Endothelial cell (in vitro differentiated cells): Measurements from ENCODE around the gene TRHDE. TPM values are rescaled to one million over a fixed set of nuclear protein-coding genes. Genes with fewer than 3 reads are reported as not detected.

Source experiments
- DNase-seq: peaks from one replicate; pipeline ENCODE4 v3.0.0; 2021; ENCODE audit warnings: low spot score
- H3K27ac Mint-ChIP-seq: one replicate; pipeline ENCODE4 v1.8.0; 2021; ENCODE audit warnings: mixed read lengths, inconsistent platforms; ENCODE audit not compliant: unreplicated experiment
- H3K27me3 Mint-ChIP-seq: one replicate; pipeline ENCODE4 v1.8.0; 2021; ENCODE audit warnings: mild to moderate bottlenecking, moderate library complexity, mixed read lengths, inconsistent platforms; ENCODE audit not compliant: unreplicated experiment
- H3K36me3 Mint-ChIP-seq: one replicate; pipeline ENCODE4 v1.8.0; 2021; ENCODE audit warnings: mild to moderate bottlenecking, low read depth, mixed read lengths, inconsistent platforms; ENCODE audit not compliant: unreplicated experiment
- H3K4me1 Mint-ChIP-seq: one replicate; pipeline ENCODE4 v1.8.0; 2021; ENCODE audit warnings: mild to moderate bottlenecking, mixed read lengths, inconsistent platforms; ENCODE audit not compliant: unreplicated experiment
- H3K4me3 Mint-ChIP-seq: one replicate; pipeline ENCODE4 v1.8.0; 2021; ENCODE audit warnings: mild to moderate bottlenecking, mixed read lengths, inconsistent platforms; ENCODE audit not compliant: unreplicated experiment
- H3K9me3 Mint-ChIP-seq: one replicate; pipeline ENCODE4 v1.8.0; 2021; ENCODE audit warnings: mixed read lengths, inconsistent platforms; ENCODE audit not compliant: unreplicated experiment
- CTCF ChIP-seq: fragments of 200-600 bp; sonication (generic); IDR thresholded peaks from one replicate; pipeline ENCODE4 v1.5.0; 2021; ENCODE audit warnings: antibody characterized with exemption; ENCODE audit not compliant: unreplicated experiment
- total RNA-seq: library from RNA; stranded (reverse); fragmentation: NEBNext Ultra II Directional; extraction: Animal tissue kit (Norgen Biotek cat#: 25700); gene quantifications from one replicate; pipeline ENCODE4 v1.2.1, GENCODE V29; 2021; ENCODE audit not compliant: unreplicated experiment

Gene TRHDE
- total RNA-seq, 1 donor from 2014 or later = 0.54 TPM

GRCh38 chr12:72444566-72444965, 172.4 kb downstream of the TRHDE start:
- Mint-ChIP-seq H3K27me3 (no peaks in the 10 kb centered on the region), H3K27ac (no peak overlapping the region), H3K36me3 (no peaks in the 10 kb centered on the region), H3K4me1 (no peaks in the 10 kb centered on the region), H3K4me3 (no peak overlapping the region), H3K9me3 (no peaks in the 10 kb centered on the region)
- no peak for TF ChIP-seq CTCF
- DNase-seq = no peak

- H3K27ac Mint-ChIP-seq = no peak overlapping the region
- H3K9me3 Mint-ChIP-seq = no peaks in the 10 kb centered on the region
- TF ChIP-seq CTCF = no peak
- no peaks in the 10 kb centered on the region for H3K36me3 Mint-ChIP-seq
- DNase-seq = no peak
- H3K4me1 Mint-ChIP-seq = no peaks in the 10 kb centered on the region
- H3K4me3 Mint-ChIP-seq = no peak overlapping the region
- no peaks in the 10 kb centered on the region for H3K27me3 Mint-ChIP-seq
These were observed 175.9 kb downstream of the TRHDE start for GRCh38 chr12:72448089-72448488.

DNA sequence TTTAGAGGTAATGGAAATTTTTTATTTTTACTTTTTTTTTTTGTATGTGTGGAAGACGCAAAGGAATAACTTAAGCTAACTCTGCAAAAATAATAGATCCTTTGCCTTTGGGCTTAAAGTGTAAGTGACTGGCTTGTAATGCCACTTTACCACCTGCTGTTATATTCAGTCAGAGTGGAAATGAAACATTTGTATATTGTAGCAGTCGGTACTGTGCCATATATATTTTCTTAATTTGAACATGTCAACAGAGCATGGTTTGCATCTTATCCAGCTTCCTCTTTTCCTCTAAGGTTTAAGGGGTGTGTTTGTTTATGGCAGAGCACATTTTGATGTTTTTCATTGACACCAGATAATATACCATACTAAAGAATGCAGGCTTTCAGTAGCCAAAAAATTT, 176.6 kb downstream of the TRHDE start:
- TF ChIP-seq CTCF = no peak
- no peak for DNase-seq
- no peaks in the 10 kb centered on the region for H3K27me3 Mint-ChIP-seq
- H3K4me1 Mint-ChIP-seq = no peaks in the 10 kb centered on the region
- H3K36me3 Mint-ChIP-seq = no peaks in the 10 kb centered on the region
- no peak overlapping the region for H3K27ac Mint-ChIP-seq
- H3K4me3 Mint-ChIP-seq = no peak overlapping the region
- H3K9me3 Mint-ChIP-seq = no peaks in the 10 kb centered on the region

- DNase-seq = no peak
- Mint-ChIP-seq H3K36me3 (no peaks in the 10 kb centered on the region), H3K27ac (no peak overlapping the region), H3K27me3 (no peaks in the 10 kb centered on the region), H3K9me3 (no peaks in the 10 kb centered on the region), H3K4me3 (no peak overlapping the region), H3K4me1 (no peaks in the 10 kb centered on the region)
- no peak for TF ChIP-seq CTCF
These were observed 180.9 kb downstream of the TRHDE start for GRCh38 chr12:72453066-72453465.

GRCh38 chr12:72453550-72453949, 181.4 kb downstream of the TRHDE start:
- Mint-ChIP-seq H3K36me3 (no peaks in the 10 kb centered on the region), H3K4me1 (no peaks in the 10 kb centered on the region), H3K27me3 (no peaks in the 10 kb centered on the region), H3K9me3 (no peaks in the 10 kb centered on the region), H3K27ac (no peak overlapping the region), H3K4me3 (no peak overlapping the region)
- DNase-seq = no peak
- no peak for TF ChIP-seq CTCF
